ENCODE measurements around the gene CASP7. TPM values are rescaled to one million over a fixed set of nuclear protein-coding genes. Genes with fewer than 3 reads are reported as not detected.
"Not testable (repeated sequence)": the region's sequence is repeated elsewhere in the genome, so short reads cannot be mapped to it uniquely, and the experiment has no call there.

The CASP7 gene
- polyA plus RNA-seq, 3 donors = 25.8 to 33.3 (median 28.8) TPM

- DNase-seq (ENCODE audit: low read depth in 3 of 3, low spot score in 2 of 3) = no peak
Observed at GRCh38 chr10:113751181-113751732, 71.5 kb downstream of the CASP7 start, which contains the start of gene PLEKHS1. Gene PLEKHS1, plus strand, starts transcription at chr10:113751682. Its CDS starts 3,596 bp downstream, at chr10:113755278.

DNA sequence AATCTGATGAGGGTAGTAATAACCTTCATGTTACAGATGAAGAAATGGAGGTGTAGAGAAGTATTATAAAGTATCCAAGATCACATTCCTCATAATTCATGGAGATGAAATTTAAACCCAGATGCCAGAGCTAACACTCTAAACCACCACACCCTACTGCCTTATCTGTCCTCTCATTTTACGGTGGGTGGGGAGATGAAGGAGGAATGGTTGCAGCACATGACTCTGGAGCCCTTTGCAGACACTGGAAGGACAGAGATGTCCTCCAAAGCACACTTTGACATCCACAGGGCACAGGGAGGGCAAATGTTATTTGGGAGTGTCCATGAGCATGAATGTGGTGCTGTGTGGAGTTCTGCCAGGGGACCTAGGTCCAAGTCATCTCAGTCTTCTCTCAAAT is 72.8 kb downstream of the CASP7 start:
- DNase-seq (ENCODE audit: low read depth in 3 of 3, low spot score in 2 of 3) = no peak

GRCh38 chr10:113753020-113753692 is 73.4 kb downstream of the CASP7 start:
- DNase-seq (ENCODE audit: low read depth in 3 of 3, low spot score in 2 of 3) = no peak

GRCh38 chr10:113754125-113754524 is 74.4 kb downstream of the CASP7 start:
- DNase-seq (ENCODE audit: low read depth in 3 of 3, low spot score in 2 of 3) = no peak

DNA sequence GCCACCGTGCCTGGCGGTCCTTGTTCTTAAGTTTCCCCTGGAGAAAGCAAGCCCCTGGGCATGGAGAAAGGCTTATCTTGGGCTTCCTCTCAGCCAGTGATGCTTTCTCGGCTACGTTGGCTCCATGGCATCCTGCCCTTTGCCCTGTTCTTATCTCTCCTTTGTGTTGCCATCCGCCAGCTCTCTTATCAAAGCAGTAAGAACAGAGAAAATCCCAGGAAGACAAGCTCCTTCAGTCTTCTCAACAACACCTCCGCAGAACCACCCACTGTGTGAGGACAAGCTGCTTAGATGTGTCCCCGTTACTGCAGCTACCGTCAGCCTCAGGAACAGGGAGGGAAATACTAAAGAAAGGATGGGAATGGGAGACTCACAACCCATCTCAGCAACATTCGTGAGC is 75.1 kb downstream of the CASP7 start:
- DNase-seq (ENCODE audit: low read depth in 3 of 3, low spot score in 2 of 3) = no peak

GRCh38 chr10:113756940-113757543 is 77.3 kb downstream of the CASP7 start:
- DNase-seq (ENCODE audit: low read depth in 3 of 3, low spot score in 2 of 3) = no peak

DNA sequence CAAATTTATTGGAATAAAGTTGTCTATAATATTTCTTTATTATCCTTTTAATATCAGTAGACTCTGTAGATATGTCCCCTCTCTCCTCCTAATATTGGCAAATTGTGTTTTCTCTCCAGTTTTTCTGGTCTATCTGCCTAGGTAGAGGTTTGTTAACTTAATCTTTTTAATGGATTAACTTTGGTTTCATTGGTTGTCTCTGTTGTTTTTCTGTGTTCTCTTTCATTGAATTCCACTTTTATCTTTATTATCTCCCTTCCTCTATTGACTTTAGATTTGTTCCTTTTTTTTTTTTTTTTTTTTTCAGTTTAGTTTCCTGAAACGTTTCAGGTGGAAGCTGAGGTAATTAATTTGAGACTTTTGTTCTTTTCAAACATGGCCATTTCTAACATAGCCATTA is 82.4 kb downstream of the CASP7 start:
- no peak for DNase-seq (ENCODE audit: low read depth in 3 of 3, low spot score in 2 of 3)

- DNase-seq (ENCODE audit: low read depth in 3 of 3, low spot score in 2 of 3) = no peak
Observed at GRCh38 chr10:113764582-113764981, 84.9 kb downstream of the CASP7 start.

DNA sequence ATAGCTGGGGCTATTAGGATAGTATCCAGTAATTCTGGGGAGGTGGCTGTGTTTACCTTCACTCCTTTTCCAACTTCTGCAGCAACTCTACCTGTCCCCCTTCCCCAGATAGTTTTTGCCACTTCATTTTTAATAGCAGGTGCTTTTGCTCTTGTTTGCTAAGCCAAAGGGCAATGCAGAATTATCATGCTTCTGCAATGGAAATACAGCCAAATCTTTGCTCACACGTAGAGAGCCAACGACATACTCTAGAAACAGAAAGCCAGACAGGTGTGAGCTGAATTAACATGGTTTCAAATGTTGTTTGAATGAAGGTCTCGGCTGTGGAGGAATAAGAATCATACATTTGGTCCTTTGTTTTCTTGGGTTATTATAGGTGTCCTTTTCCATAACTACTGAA is 86.2 kb downstream of the CASP7 start:
- no peak for DNase-seq (ENCODE audit: low read depth in 3 of 3, low spot score in 2 of 3)

GRCh38 chr10:113767222-113767621 is 87.5 kb downstream of the CASP7 start:
- DNase-seq (ENCODE audit: low read depth in 3 of 3, low spot score in 2 of 3) = no peak

DNA sequence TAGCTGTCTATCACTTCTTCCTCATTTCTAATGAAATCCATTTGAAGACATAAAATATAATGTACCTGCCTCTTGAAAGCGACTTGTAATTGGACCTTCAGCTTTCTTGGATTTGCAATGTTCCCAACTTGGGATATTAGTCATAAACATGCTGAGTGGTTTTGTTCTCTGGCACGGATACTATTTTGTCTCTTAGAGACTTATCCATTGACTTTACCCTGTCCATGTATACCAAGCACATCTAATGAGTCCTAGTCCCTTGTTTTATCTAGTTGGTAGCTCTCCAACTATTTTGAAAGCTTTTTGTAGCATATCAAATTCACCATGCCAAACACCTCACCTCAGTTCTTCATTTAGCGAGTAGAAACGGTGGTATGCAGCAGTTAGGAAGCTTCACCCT is 90.6 kb downstream of the CASP7 start:
- no peak for DNase-seq (ENCODE audit: low read depth in 3 of 3, low spot score in 2 of 3)

DNA sequence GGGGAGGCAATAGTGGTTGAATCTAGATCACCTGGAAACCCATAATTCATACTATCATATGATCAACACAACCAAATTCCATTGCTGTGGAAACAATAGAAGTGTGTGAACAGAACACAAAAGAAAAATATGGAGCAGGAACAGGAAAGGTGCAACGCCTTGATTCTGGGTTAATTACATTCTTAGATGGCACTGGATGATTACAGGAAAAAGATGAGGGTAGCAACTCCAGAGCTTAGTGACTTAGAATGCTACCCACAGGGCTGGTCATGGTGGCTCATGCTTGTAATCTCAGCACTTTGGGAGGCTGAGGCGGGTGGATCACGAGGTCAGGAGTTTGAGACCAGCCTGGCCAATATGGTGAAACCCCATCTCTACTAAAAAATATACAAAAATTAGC is 91.4 kb downstream of the CASP7 start:
- not testable (repeated sequence) for DNase-seq (ENCODE audit: low read depth in 3 of 3, low spot score in 2 of 3)

DNA sequence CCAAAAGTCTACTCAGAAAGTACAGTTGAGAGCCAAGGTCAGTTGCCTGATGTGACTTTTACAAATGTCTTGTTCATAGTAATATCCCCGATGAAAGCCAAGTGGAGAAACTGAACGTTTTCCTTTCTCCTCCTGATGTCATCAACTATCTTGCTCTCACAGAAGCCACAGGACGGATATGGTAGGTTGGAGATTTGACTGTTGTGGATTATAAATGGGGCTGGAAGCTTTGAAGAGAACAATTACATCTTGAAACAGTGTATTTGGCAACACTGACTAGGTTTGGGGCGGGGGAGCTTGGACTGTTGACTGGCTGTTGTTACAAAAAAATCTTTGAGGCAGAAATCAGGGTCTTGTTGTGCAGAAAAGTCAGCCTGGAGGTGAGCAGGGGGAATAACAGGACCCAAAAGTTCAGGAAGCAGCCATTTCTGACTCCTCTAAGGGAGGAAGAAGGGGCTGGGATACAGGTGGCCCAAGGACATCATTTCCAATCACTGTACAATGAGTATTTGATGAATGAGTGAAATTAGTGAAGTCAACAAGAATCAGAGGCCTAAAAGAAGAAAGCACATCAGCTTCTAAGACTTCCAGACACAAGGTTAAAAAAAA is 96.1 kb downstream of the CASP7 start:
- DNase-seq (ENCODE audit: low read depth in 3 of 3, low spot score in 2 of 3) = no peak

- no peak for DNase-seq (ENCODE audit: low read depth in 3 of 3, low spot score in 2 of 3)
Observed at GRCh38 chr10:113776553-113776952, 96.8 kb downstream of the CASP7 start.

Other genes starting within 250 kb of the CASP7 start
- gene HABP2, start 126.9 kb upstream of the CASP7 start, polyA plus RNA-seq (ENCODE audit: insufficient read length in 3 of 3) = under 1 TPM; 0.40 to 0.65 (median 0.41) TPM
- gene NRAP, start 15.9 kb upstream of the CASP7 start, polyA plus RNA-seq (ENCODE audit: insufficient read length in 3 of 3) = under 1 TPM in 2 of 3 donors, not detected in 1; 0.06 to 0.11 TPM
- gene PLEKHS1, start 71.8 kb downstream of the CASP7 start, polyA plus RNA-seq (ENCODE audit: insufficient read length in 3 of 3) = under 1 TPM in 2 of 3 donors, not detected in 1; 0.18 to 0.21 TPM
- 10 to 100 TPM; 15.9 to 17.2 (median 16.8) TPM for gene DCLRE1A, start 174.2 kb downstream of the CASP7 start, polyA plus RNA-seq (ENCODE audit: insufficient read length in 3 of 3)
- 10 to 100 TPM; 16.6 to 19.6 (median 17.1) TPM for gene NHLRC2, start 174.7 kb downstream of the CASP7 start, polyA plus RNA-seq (ENCODE audit: insufficient read length in 3 of 3)